Frontal cortex (tissue), 4 donors: ENCODE results near the gene CRACDL. TPM values are rescaled to one million over a fixed set of nuclear protein-coding genes. Genes with fewer than 3 reads are reported as not detected.
A peak's percentile ranks its signal among the peaks of the same experiment; 100 is the strongest.
"Not testable (repeated sequence)": the region's sequence is repeated elsewhere in the genome, so short reads cannot be mapped to it uniquely, and the experiment has no call there.

Experiments used
- DNase-seq, 2 donors: peaks; one replicate each; pipeline ENCODE4 v3.0.0; 2012; ENCODE audit warnings: low spot score in 2 of 2
- FAIRE-seq: peaks from 2 replicates; lab custom pipeline; 2012; peaks lifted over from hg19 to GRCh38; lab: Jason Lieb, UNC
- total RNA-seq: library from RNA; depleted of rRNA; stranded (reverse); fragments of >200 nt; gene quantifications from one replicate; pipeline ENCODE4 v1.2.3, GENCODE V29; 2014
- donor health status: control.
- donor health status: control.
- donor health status: control.

CRACDL gene
- total RNA-seq, 1 donor from 2014 or later: 2.0 TPM

DNA sequence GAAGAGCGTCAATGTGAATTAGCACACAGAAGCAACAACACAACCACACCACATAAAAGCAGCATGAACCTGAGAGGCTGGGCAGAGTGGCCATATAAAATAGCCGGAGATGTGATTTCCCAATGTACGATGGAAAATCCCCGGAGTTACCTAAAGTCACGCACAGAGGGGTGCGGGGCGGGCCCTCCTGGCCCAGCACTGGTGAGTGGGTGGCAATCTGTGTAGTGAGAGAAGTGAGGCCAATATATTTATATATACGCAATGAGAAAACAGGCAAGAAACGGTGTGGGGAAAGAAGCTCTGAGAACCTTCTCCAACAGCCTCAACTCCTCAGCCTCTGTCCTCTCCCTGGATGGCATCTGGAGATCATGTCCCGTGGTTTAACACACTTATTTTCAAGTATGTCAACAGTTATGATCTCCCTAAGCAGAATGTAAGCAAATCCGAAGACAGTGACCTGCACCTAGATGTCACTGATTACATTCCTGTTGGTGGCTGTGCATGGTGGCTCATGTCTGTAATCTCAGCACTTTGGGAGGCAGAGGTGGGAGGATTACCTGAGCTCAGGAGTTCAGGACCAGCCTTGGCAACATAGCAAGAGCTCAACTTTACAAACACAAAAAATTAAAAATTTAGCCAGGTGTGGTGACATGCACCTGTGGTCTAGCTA is 41.6 kb downstream of the CRACDL start:
- DNase-seq (no peak), FAIRE-seq (no peak)

DNA sequence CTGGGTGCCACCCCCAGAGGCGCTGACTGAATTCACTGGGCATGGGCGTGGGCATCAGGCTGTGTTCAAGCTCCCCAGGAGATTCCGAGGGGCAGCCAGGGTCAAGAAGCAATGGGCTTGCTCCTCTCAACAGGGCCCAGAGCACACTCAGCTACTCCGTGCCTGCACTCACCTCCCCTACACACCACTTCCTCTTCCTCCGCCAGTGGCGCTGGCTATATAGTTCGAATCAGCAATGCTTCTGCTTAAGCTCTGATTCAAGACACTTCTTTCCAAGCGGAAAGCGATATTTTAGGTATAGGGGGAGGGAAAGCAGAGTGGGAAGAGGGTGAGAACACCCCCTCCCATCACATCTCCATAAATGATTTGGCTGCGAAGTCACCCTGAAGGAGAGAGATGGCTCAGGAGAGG is 42.1 kb downstream of the CRACDL start:
- FAIRE-seq (no peak), DNase-seq (no peak)

DNA sequence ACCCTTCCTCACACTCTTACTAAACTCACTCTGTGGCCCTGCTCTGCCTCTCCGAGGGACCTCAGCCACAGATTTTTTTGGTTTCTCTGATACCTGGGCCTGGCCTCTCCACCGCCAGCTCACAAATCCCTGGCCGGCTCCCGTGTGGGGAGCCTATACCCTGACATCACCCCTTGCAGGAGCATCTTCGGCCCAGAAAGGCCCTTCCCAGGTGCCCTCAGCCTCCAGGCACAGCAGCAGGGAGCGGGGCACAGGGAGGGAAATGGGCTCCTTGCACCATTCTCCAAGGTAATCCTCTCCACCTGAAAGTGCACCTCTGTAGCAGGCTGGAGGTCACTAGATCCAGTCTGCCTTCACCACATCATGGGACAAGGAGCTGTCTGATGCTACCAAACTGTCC is 43.2 kb downstream of the CRACDL start:
- no peak for DNase-seq
- FAIRE-seq: no peak

DNA sequence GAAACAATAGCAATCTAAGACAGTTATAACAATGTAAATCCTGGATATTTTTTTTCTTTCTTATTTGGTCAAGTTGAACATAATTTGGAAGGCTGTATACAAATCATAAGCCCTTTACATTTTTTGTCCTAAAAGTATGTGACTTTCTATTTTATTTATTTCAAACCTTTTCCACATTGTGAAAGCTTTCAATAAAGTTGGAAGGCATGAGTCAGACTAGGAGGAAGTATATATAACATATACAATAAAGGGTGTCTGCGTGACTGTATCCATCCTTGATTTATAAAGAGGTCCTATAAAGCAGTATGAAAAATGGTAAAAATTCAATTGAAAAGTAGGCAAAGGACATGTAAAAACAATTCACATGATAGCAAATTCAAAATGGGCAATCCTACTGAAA is 44.4 kb downstream of the CRACDL start:
- FAIRE-seq (no peak), DNase-seq (no peak)

DNA sequence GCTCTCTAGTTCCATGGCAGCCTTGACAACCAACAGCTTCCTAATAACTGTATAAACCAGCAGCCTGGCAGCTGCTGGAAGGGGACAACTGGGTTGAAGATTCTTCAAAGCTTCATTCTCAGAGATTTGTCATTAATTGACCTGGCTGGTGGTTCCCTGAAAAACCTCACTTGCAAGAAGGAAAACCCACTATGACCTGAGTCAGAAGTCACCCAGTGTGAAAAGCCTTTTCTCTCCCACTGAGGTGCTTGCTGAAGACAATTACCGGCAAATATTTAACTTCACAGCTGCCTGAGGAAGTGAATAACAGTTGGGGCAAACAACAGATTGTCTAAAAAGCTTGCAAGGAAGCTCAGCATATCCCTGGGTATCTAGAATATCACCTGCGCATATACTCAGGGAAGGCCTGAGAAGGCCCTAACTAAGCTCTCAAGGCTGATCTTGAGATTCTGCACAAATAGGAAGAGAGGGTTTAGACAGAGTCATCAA is 49.9 kb downstream of the CRACDL start:
- FAIRE-seq (no peak), DNase-seq (no peak)

DNA sequence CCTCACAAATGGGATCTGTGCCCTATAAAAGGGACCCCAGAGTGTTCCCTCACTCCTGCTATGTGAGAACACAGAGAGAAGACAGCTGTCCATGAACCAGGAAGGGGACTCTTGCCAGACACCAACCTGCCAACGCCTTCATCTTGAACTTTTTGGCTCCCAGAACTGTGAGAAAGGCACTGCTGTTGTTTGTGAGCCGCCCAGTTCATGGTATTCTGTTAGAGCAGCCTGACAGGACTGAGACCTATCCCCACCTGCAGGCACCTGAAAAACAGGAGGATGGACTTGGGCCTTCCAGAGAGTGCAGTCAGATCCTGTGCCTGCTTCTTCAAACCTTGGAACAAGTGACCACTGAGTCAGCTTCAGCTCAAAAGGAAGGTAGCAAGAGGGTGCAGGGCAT is 51.4 kb downstream of the CRACDL start:
- no peak for FAIRE-seq

DNA sequence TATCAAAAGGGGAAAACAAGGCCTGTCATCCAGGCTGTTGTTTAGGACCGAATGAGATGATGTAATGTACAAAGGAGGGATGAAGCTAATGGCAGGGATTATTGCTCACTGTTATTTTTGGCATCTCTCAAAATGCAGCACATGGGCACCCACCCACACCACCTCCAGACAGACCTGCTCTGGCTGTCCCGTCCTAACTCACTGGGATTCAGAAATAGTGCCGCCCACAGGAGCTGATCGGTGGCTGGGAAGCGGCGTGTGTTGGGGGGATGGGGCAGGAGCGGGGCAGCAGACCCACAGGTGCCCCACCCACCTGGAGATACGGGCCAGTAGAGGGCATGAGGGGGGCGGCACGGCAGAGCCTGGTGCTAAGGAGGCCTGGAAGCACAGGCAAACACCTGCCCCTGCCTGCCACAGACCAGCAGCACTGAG is 52.2 kb downstream of the CRACDL start:
- DNase-seq: no peak

More for the DNA sequence above, 51.4 kb downstream of the CRACDL start:
- DNase-seq: no peak

DNA sequence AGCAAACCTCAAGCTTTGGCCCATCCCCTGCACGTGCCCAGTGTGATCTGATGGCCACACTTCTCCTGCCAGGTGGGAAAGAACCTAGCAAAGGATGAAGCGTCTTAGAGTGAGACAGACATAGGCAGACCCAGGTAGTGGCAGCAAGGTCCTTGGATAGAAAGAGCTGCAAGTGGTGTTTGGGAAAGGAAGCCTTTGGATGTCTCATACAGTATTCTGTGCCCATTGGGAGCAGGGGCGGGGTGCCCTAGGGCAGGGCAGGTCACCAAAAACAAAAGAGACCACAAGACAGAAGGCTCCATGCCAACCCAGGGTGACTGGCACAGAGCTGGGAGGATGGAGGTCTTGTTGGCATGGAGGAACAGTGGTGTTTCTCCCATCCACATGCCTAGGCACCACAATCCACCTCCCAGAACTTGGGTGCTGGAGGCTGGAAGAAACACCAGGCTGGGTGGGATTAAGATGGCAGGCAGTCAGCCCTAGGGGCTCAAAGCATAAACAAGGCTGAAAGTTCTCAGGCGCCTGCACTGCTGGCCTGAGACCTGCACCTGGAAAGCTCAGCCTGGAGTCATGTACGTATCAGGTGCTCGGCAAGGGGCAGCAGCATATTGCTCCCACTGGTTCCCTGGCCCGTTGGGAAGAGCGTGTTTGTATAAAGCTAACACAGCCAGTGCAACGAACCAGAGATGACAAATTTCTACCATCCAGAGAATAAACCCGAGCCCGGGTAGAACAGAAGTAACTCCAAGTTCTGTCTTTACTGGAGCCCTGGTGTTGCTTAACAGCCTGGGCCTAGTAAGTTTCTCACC is 52.9 kb downstream of the CRACDL start:
- FAIRE-seq (no peak), DNase-seq (no peak)

More for the DNA sequence above, 52.2 kb downstream of the CRACDL start:
- no peak for FAIRE-seq

DNA sequence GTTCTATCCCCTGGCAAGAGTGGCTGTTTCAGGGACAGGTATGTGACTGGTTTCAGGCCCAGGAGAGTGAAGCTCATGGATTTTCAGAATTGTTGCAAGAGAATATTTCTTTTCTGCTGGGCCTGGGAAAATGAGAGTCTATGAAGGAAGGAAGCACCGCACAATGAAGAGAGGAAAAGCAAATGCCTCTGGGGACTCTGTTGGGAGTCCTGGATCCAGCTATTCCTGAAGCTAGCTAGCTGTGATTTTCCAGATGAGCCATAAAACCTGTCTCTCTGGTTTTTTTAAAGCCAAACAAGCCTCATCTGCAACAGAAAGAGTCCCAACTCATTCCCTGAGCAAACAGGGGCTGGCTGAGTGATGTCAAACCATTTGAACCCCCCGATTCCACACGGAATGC is 53.7 kb downstream of the CRACDL start:
- FAIRE-seq (no peak), DNase-seq (no peak)

DNA sequence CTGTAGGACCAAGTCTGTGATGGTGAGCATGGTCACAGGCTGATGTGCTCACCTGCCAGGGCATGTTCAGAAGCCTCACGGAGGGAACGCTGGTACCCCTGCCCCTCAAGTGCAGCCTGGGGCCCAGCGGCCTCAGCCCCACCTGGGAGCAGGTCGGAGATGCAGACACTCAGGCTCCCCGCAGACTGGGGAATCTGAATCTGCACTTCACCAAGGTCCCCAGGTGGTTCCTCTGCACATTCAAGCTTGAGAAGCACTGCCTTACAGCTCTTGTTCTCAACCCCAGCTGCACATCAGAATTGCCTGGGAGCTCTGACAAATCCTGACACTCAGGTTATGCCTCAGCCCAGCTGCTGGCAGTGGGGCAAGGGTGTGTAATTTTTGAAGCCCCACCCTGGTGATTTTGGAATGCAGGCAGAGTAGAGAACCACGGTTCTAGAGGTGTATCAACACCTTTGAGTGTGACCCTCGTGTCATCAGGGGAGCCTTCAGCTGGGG is 54.8 kb downstream of the CRACDL start:
- DNase-seq (no peak), FAIRE-seq (no peak)

DNA sequence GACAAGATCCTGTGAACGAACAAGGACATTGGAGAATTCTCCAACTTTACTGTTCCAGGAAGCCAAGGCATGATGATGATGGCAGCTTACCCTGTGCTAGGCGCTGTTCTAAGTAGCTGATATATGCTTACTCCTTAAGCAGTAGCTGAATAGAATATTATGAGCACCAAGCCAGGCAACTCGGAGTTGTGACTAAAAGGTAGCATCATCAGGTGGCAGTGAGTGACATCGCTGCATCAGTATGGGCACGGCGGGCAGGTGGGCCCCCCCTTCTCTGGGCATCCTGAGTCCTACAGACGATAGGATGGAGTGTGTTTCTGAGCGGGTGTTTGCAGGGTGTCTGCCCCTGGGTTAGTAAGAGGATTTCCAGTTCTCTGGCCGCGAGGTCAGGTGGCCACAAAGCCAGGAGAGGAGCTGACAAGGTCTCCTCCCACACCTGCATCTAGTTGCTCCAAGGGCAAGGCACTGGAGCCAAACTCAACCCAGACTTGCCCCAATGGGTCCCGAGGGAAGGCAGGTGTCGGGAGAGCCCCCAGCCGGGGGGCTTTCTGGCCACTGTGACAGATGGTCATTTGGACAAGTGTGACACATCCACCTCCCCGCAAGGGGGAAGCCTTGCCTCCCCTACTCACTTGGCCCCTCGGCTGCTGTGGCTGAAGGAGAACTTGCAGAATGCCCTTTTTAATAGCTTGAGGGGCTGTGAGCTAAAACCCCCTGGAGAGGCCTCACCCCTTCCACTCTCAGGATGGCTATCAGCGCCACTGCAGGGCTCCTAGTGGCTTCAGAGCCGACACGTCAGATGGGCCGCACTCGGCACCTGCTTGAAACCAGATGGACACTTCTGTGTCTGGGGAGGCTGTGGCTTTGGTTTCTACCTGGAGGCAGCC is 55.5 kb downstream of the CRACDL start:
- DNase-seq (no peak), FAIRE-seq (no peak)

DNA sequence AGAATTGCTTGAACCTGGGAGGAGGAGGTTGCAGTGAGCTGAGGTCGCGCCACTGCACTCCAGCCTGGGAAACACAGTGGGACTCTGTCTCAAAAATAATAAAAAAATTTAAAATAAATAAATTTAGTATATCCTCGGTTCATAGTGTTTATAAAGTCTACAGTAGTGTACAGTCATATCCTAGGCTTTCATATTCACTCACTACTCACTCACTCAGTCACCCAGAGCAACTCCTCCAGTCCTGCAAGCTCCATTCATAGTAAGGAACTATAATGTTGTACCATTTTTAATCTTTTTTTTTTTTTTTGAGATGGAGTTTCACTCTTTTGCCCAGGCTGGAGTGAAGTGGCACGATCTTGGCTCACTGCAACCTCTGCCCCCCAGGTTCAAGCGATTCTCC is 58.4 kb downstream of the CRACDL start:
- DNase-seq, FAIRE-seq: not testable (repeated sequence)

DNA sequence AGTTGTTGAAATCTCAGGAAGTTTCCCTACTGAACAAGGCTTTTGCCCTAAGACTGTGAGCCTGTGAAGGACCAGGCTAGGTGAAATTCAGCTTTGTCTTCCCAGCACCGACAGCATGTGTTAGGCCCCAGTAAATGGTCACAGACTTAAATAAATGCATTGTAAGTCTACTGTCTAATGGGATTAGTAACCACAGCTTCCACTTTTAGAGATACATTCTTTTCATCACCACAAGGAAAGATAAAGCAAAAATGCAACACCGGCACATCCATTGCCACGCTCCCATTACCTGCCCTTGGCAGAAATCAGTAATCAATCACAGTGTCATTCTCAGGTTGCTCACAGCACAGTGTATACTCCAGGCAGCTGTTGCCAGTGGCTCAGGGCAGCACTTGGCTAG is 59.3 kb downstream of the CRACDL start:
- no peak for DNase-seq
- FAIRE-seq: no peak

DNA sequence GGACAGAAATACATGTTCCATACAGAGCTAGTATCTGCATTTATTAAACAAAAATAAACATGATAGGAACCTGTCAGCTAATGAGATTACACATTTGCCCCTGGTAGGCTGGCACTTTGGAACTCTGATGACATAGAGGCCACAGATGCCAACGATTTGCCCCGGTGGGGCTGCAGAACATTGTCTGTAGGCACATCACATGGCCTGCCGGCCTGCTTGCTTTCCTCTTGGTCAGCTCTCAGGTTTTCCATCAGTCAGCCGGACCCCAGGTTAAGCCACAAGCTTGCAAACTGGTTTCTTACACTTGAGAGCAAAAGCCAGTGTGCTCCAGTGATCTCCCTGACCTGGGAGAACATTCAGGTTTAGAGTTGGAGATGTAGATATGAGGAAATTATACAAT is 60.3 kb downstream of the CRACDL start:
- no peak for DNase-seq
- FAIRE-seq: no peak

DNA sequence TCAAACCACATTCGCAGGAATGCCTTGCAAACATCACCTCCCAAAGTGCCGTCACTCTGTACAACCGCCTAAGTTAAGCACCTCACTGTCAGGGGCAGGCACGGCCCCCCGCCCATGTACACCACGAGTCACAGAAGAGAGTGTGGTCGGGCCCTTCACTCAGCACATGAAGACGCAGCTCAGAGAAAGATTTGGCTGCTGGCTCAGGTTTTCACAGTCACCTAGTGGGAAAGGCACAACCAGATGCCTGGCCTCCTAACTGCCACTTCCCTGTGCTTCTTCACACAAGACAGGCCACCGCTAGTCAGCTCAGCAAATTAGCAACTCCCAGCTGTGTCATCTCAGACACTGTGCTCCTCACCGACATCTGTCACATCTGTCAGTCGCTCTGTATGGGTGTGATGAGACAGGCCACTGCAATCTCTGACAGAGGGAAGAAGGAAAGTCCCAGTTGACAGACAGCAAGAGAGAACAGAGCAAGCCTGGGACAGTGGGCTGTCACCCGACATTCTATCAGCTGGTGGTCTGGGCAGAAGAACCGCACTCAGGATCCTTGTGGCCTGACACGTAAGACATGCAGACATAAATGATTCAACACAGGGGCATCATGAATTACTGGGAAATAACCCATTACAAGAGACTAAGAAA is 60.8 kb downstream of the CRACDL start:
- FAIRE-seq: no peak
- no peak for DNase-seq

DNA sequence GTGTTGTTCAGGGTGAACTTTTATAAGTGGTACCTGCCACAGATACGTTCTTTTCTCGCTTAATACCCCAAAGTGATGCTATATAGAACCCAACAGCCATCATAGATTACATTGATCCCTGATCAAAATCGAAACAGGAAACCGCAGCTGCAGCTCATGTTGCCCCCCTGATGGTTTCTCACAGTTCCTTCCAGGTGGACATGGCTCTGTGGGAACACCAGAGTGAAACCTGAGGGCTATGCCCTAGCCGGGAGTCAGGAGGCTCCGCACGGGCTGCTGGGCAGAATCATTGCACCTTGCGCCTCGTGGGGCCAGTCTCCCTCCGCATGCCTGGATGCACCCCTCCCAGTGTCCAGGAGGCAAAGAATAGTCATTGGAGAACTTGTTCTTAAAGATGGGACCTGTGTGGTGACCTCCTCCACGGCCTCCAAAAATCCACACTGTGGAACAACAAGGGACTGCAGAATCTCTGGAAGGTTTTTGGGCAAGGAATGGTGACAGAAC is 61.8 kb downstream of the CRACDL start:
- no peak for FAIRE-seq
- no peak for DNase-seq

DNA sequence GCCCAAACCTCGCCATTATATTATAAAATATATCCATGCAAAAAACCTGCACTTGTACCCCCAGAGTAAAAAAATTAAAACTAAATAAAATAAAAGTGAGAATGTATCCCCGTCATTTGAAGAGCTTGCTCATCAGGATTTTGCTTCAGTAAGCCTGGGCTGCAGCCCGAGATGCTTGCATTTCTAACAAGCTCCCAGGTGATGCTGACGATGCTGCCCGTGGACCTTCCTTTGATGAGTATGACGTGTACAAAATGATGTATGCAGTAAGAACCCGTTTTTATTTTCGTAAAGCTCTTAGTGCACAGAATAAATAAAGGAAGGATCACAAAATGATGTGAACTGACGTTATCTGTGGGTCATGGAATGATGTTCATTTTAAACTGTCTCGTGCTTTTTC is 63.5 kb downstream of the CRACDL start:
- DNase-seq (peak in 1 of 2 donors; percentile 18), FAIRE-seq (no peak)

DNA sequence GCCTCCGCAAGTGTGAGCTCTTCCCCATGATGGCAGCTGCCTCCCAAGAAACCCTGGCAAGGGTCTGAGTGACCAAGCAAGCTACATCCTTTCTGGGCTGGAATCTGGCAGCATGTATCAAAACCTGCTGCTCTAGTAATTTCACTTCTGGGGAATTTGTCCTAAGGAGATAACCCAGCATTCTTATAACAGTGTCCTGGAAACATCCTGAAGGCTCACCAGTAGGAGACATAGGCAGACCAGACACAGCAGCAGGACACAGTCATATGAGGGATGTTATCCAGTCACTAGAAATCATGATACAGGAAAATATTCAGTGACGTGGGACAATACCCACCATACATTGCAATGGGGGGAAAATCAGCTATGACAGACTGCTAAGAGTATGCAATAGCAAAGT is 64.5 kb downstream of the CRACDL start:
- FAIRE-seq (no peak), DNase-seq (no peak)

DNA sequence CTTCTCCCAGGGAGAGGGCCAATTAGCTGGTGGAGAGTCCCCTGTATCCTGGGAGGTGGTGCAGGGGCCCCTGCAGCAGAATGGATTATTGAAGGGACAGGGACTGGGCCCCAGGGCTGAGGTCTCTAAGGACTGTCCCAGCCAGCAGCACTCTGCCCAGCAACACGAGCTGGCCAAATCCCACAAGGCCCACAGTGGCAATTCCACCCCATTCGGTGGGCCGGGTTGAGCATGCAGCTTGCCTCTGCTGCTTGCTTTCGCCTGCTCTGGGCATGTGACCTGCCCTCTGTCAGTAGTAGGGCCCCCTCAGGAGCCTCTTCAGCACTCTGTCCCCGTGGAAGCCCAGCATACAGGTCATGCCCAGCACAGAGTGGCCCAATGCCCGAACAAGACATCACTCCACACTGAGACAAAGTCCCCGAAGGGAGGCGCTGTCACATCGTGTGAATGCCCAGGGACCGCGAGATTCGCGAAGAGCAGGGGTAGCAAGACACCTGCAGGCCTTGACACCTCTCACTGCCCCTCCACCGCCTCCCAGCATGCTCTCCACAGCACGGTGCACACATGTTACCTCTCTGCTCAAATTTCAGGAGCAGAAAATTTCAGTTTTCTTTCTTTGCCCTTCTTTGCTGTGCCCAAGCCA is 65.4 kb downstream of the CRACDL start:
- DNase-seq: no peak
- FAIRE-seq: no peak
